ENCODE measurements around the gene ADRA2B. TPM values are rescaled to one million over a fixed set of nuclear protein-coding genes. Genes with fewer than 3 reads are reported as not detected.
A peak's percentile ranks its signal among the peaks of the same experiment; 100 is the strongest.

The ADRA2B gene
- total RNA-seq, 4 donors from 2014 or later, result 0.28 to 0.67 (median 0.53) TPM; not detected in 1

DNA sequence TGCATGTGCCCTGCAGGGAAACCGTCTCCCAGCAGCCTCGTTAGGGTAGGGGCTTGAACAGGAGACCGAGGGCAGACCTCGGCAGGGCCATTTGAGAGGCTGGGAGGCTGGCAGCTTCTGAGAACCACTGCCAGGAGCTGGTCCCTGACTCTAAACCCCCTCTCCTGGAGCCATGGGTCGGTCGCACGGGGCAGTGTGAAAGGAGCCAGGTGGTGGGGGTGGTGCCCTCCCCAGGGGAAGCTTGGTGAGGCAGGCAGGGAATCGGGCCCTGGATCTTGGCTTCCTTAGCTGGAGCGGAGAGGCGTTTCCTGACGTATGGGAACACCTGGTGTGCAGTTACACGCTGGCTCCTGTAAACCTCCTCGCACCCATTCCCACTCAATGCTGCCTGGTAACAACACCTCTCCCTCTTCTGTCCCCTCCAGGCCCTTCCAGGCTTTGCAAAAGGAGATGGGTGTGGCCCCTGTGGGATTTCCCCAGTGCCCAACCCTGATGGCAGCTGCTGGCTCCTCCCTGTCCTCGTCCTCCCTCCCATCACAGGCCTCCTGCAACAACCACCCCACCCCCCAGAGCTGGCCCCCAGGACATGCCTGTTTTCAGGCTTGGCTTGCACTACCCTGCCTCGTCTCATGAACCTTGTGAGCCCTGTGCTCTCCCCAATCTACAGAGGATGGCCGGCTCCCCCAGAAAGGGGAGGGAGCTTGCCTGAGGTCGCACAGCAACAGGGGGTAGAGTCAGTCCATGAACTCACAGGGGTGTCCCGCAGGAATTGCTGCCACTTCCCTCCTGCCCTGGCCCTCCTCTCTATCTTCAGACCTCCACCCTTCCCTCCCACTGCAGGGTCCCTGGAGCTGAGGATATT lies 24.4 kb downstream of the ADRA2B start:
- no peaks in the 10 kb centered on the region for H3K36me3 ChIP-seq
- peak in 2 of 3 donors; percentile 43 to 50 for DNase-seq
- H3K4me3 ChIP-seq, result no peak overlapping the region
- H3K27ac ChIP-seq, result no peak overlapping the region
- no peaks in the 10 kb centered on the region for H3K27me3 ChIP-seq
- H3K9me3 ChIP-seq, result no peaks in the 10 kb centered on the region
- H3K4me1 ChIP-seq, result peaks cover 0 to 9% (median 0%) of the 10 kb centered on the region in 4 donors
- TF ChIP-seq POLR2A (IDR thresholded peaks at IDR 0.05), result no peak
- TF ChIP-seq, protein P1, sequence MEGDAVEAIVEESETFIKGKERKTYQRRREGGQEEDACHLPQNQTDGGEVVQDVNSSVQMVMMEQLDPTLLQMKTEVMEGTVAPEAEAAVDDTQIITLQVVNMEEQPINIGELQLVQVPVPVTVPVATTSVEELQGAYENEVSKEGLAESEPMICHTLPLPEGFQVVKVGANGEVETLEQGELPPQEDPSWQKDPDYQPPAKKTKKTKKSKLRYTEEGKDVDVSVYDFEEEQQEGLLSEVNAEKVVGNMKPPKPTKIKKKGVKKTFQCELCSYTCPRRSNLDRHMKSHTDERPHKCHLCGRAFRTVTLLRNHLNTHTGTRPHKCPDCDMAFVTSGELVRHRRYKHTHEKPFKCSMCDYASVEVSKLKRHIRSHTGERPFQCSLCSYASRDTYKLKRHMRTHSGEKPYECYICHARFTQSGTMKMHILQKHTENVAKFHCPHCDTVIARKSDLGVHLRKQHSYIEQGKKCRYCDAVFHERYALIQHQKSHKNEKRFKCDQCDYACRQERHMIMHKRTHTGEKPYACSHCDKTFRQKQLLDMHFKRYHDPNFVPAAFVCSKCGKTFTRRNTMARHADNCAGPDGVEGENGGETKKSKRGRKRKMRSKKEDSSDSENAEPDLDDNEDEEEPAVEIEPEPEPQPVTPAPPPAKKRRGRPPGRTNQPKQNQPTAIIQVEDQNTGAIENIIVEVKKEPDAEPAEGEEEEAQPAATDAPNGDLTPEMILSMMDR (IDR thresholded peaks at IDR 0.05), result no peak

DNA sequence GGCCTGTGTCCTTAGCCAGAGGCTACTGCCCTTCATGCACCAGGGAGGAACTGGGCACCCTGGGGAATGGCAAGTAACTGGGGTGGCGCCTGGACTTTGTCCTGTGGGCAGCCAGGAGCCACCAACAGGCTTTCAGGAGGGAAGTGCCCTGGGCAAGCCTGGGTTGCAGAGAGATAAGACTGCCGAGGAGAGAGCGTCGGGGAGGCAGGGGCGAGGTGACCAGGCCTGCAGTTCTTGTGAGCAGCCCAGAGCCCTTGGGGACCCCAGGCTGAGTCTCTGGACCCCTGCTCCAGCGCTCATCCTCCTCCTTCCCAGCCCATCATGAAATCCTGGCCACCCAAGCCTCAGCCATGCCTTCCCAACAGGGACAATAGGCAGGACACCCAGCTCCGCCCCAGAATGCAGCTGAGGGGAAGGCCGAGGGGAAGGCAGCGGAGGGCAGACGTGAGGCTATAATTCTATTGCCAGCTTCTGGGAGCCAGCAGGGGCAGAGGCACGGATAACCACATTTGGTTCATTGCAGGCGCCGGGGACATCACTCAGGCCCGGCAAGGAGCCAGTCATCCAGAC lies 25.1 kb downstream of the ADRA2B start:
- Histone ChIP-seq H3K4me1 (peaks cover 0 to 9% (median 0%) of the 10 kb centered on the region in 4 donors), H3K4me3 (no peak overlapping the region), H3K9me3 (no peaks in the 10 kb centered on the region), H3K27ac (no peak overlapping the region), H3K36me3 (no peaks in the 10 kb centered on the region), H3K27me3 (no peaks in the 10 kb centered on the region)
- DNase-seq, result peak in 2 of 3 donors; percentile 74 to 79
- TF ChIP-seq POLR2A (IDR thresholded peaks at IDR 0.05), result no peak
- TF ChIP-seq, protein P1 (IDR thresholded peaks at IDR 0.05), result no peak

- no peaks in the 10 kb centered on the region for H3K9me3 ChIP-seq
- TF ChIP-seq POLR2A (IDR thresholded peaks at IDR 0.05), result no peak
- TF ChIP-seq, protein P1 (IDR thresholded peaks at IDR 0.05), result no peak
- peak in 2 of 3 donors; percentile 25 to 34 for DNase-seq
- no peak overlapping the region for H3K4me3 ChIP-seq
- no peak overlapping the region for H3K27ac ChIP-seq
- peaks cover 0 to 9% (median 0%) of the 10 kb centered on the region in 4 donors for H3K4me1 ChIP-seq
- no peaks in the 10 kb centered on the region for H3K27me3 ChIP-seq
- H3K36me3 ChIP-seq, result no peaks in the 10 kb centered on the region
Observed at GRCh38 chr2:96090196-96090926, 26.0 kb downstream of the ADRA2B start.

- Histone ChIP-seq H3K27me3 (no peaks in the 10 kb centered on the region), H3K9me3 (no peaks in the 10 kb centered on the region), H3K27ac (no peak overlapping the region), H3K4me1 (peaks cover 0 to 9% (median 0%) of the 10 kb centered on the region in 4 donors), H3K4me3 (no peak overlapping the region), H3K36me3 (no peaks in the 10 kb centered on the region)
- TF ChIP-seq, protein P1 (IDR thresholded peaks at IDR 0.05), result no peak
- TF ChIP-seq POLR2A (IDR thresholded peaks at IDR 0.05), result no peak
- peak in 1 of 3 donors; percentile 34 for DNase-seq
Observed at GRCh38 chr2:96089356-96090195, 26.8 kb downstream of the ADRA2B start.

Measured in Peyer's patch (tissue), 4 donors.